Transverse colon (tissue), 4 donors: ENCODE data around the gene CHORDC1. TPM values are rescaled to one million over a fixed set of nuclear protein-coding genes. Genes with fewer than 3 reads are reported as not detected.

ENCODE experiments used
- DNase-seq: peaks from one replicate; pipeline ENCODE4 v3.0.0-alpha.2; 2019
- H3K27ac ChIP-seq, 4 donors: fragments of 200-600 bp; sonication (generic); 2 replicates each; pipeline ENCODE4 v1.5.1; 2016 to 2018; ENCODE audit warnings: inconsistent platforms in 4 of 4
- H3K27me3 ChIP-seq: fragments of 200-600 bp; sonication (generic); 2 replicates; pipeline ENCODE4 v1.5.1; 2017; ENCODE audit warnings: inconsistent platforms
- H3K36me3 ChIP-seq, 4 donors: fragments of 200-600 bp; sonication (generic); 2 replicates each; pipeline ENCODE4 v1.5.1; 2017 to 2019; ENCODE audit warnings: inconsistent platforms in 4 of 4
- H3K4me1 ChIP-seq, 4 donors: fragments of 200-600 bp; sonication (generic); 2 replicates each; pipeline ENCODE4 v1.5.1; 2017 to 2020; ENCODE audit warnings: inconsistent platforms in 4 of 4
- H3K4me3 ChIP-seq, 4 donors: fragments of 200-600 bp; sonication (generic); 1 replicate in 1 of 4; 2 replicates in 3 of 4; pipeline versions ENCODE4 v1.5.1 to v1.6.1; 2017 to 2019; ENCODE audit warnings: inconsistent platforms in 4 of 4
- H3K9me3 ChIP-seq, 2 donors: fragments of 200-600 bp; sonication (generic); 2 replicates each; pipeline ENCODE4 v1.5.1; 2017 to 2019; ENCODE audit warnings: inconsistent platforms in 2 of 2
- EP300 ChIP-seq: sonication (generic); formaldehyde crosslinking; IDR thresholded peaks from one replicate; pipeline ENCODE4 v1.6.1; 2017; ENCODE audit warnings: antibody characterized with exemption, low read depth
- POLR2A ChIP-seq: fragments of 450-650 bp; IDR thresholded peaks from one replicate; pipeline ENCODE4 v1.6.1; 2016; ENCODE audit warnings: antibody characterized with exemption, mild to moderate bottlenecking, moderate library complexity
- POLR2AphosphoS5 ChIP-seq, 3 donors: sonication (generic); formaldehyde crosslinking; IDR thresholded peaks; one replicate each; pipeline ENCODE4 v1.6.1; 2016; ENCODE audit warnings: antibody characterized with exemption in 3 of 3
- WGBS, 2 donors: methylation state at CpG; one replicate each; pipeline ENCODE4 v1.1.5; 2018; ENCODE audit warnings: low coverage in 1 of 2; 5-methylcytosine and 5-hydroxymethylcytosine counted together
- in situ Hi-C, 4 donors: fragments of 200-750 bp; cut with MboI; loops; one replicate each; pipeline versions ENCODE4 v1.15.0 to v1.15.1; 2017; ENCODE audit warnings: low sequenced_read_pairs in 3 of 4, low pct_ligation_motif_present in 1 of 4, low pct_unique_long_range_greater_than_20kb in 1 of 4
- intact Hi-C: fragments of 100-400 bp; cut with DNase I; formaldehyde crosslinking; loops from one replicate; pipeline ENCODE4 v1.15.1; 2023; ENCODE audit warnings: low total_unique reads
- total RNA-seq, 4 donors: library from RNA; depleted of rRNA; stranded (reverse); fragments of >200 nt; gene quantifications; one replicate each; pipeline ENCODE4 v1.1.0, GENCODE V29; 2016
- TF ChIP-seq, protein P1 (sequence below), 5 experiments: fragments of 200-600 bp in 3 of 5; fragments of 450-650 bp in 2 of 5; sonication (generic) in 3 of 5; IDR thresholded peaks; 1 replicate in 2 of 5; 2 replicates in 3 of 5; pipeline ENCODE4 v1.5.1; 2016 to 2017; ENCODE audit warnings: antibody characterized with exemption in 5 of 5, inconsistent platforms in 3 of 5, mild to moderate bottlenecking in 2 of 5, moderate library complexity in 1 of 5

CHORDC1 gene
- total RNA-seq, 4 donors from 2014 or later = 25.9 to 50.5 (median 32.0) TPM

DNA sequence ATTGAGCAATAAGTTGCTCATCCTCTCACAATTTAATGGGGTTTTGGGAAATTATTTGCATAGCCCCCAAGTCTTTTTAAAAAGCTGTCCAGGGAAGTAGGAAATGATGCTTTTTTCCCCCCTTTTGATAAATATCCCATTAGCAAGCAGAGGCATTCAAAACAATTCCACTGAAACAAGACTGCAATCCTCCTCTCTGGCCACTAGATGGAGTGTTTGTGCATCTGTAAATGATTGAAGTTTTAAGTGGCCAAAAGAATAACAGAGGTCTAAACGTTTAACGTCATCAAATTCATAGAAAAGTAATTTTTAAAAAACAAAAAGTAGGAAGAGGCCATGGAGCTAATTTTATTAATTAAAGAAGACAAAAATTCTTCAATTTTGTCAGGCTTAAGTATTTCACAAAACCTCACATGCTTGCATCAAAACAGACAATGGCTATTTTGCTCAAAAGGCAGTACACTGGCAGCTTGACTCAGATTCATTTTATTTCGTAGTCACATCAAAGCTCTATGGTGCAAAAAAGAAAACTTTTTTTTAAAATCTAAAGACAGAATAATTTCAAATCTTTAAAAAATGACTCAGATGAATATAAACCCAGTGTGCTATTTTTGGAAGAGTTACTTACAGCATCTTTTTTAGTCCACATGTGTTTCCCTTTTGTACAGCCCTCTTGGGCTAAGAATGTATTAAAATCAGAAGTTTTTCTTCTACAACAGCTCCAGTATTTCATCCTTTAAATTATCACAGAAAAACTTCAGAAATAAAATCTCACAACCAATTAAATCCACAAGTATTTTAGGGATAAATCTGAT lies 17.8 kb downstream of the CHORDC1 start:
- TF ChIP-seq, protein P1, sequence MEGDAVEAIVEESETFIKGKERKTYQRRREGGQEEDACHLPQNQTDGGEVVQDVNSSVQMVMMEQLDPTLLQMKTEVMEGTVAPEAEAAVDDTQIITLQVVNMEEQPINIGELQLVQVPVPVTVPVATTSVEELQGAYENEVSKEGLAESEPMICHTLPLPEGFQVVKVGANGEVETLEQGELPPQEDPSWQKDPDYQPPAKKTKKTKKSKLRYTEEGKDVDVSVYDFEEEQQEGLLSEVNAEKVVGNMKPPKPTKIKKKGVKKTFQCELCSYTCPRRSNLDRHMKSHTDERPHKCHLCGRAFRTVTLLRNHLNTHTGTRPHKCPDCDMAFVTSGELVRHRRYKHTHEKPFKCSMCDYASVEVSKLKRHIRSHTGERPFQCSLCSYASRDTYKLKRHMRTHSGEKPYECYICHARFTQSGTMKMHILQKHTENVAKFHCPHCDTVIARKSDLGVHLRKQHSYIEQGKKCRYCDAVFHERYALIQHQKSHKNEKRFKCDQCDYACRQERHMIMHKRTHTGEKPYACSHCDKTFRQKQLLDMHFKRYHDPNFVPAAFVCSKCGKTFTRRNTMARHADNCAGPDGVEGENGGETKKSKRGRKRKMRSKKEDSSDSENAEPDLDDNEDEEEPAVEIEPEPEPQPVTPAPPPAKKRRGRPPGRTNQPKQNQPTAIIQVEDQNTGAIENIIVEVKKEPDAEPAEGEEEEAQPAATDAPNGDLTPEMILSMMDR (IDR thresholded peaks at IDR 0.05) = peak; percentile 72 to 93 (median 85)
- no peak for TF ChIP-seq POLR2A
- no peak for TF ChIP-seq EP300
- H3K27ac ChIP-seq = no peak overlapping the region
- H3K27me3 ChIP-seq = no peaks in the 10 kb centered on the region
- 13 to 19% methylated on average over 3 of the region's 3 CpGs for WGBS, 2 donors
- H3K9me3 ChIP-seq = no peaks in the 10 kb centered on the region
- H3K4me1 ChIP-seq = peaks cover 0 to 4% (median 0%) of the 10 kb centered on the region in 4 donors
- no peak overlapping the region for H3K4me3 ChIP-seq
- H3K36me3 ChIP-seq = peaks cover 0 to 42% (median 19%) of the 10 kb centered on the region in 4 donors
- no peak for DNase-seq
- intact Hi-C loops = no loop called here
- in situ Hi-C loops = no loop called here

DNA sequence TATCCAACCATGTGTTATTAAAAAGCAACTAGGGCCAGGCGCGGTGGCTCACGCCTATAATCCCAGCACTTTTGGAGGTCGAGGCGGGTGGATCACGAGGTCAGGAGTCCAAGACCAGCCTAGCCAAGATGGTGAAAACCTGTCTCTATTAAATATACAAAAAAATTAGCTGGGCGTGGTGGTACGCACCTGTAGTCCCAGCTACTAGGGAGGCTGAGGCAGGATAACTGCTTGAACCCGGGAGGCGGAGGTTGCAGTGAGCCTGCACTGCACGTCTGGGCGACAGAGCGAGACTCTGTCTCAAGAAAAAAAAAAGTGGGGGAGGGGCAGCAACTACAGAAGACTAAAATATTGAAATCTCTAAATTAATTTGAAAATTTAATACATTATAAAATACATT lies 18.4 kb downstream of the CHORDC1 start:
- in situ Hi-C loops = no loop called here
- Histone ChIP-seq H3K4me3 (no peak overlapping the region), H3K27ac (no peak overlapping the region), H3K27me3 (no peaks in the 10 kb centered on the region), H3K4me1 (peaks cover 0 to 4% (median 0%) of the 10 kb centered on the region in 4 donors), H3K9me3 (no peaks in the 10 kb centered on the region), H3K36me3 (peaks cover 0 to 36% (median 17%) of the 10 kb centered on the region in 4 donors)
- WGBS, 2 donors = 90 to 91% methylated on average over 13 of the region's 13 CpGs
- DNase-seq = no peak
- intact Hi-C loops = no loop called here
- TF ChIP-seq, protein P1 (IDR thresholded peaks at IDR 0.05) = no peak
- TF ChIP-seq POLR2A (no peak), POLR2AphosphoS5 (IDR thresholded peaks at IDR 0.05) (no peak), EP300 (no peak)

DNA sequence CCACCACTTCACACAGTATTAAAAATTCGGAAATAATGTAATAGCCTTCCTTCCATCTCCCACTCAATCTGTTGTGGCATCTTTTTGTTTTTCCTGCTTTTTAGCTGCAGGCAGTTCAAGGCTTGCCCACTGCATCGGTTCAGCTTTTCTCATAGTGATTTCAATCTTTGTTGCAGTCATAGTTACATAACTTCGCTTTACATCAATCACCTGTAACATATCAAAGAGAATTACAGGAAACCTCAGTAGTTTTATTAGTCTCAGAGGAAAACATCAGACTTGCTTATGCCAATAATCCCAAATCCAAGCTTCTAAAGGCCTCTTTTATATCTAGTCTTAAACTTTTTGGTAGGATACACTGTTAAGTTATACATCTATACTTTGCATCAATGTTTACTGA lies 20.5 kb downstream of the CHORDC1 start:
- Histone ChIP-seq H3K4me1 (peaks cover 0 to 4% (median 0%) of the 10 kb centered on the region in 4 donors), H3K27ac (no peak overlapping the region), H3K9me3 (no peaks in the 10 kb centered on the region), H3K4me3 (no peak overlapping the region), H3K27me3 (no peaks in the 10 kb centered on the region), H3K36me3 (peaks cover 0 to 33% (median 15%) of the 10 kb centered on the region in 4 donors)
- in situ Hi-C loops = no loop called here
- intact Hi-C loops = no loop called here
- DNase-seq = no peak
- WGBS, 2 donors = 76 to 87% methylated on average over 3 of the region's 3 CpGs
- TF ChIP-seq, protein P1 (IDR thresholded peaks at IDR 0.05) = no peak
- TF ChIP-seq POLR2AphosphoS5 (IDR thresholded peaks at IDR 0.05) (no peak), POLR2A (no peak), EP300 (no peak)

DNA sequence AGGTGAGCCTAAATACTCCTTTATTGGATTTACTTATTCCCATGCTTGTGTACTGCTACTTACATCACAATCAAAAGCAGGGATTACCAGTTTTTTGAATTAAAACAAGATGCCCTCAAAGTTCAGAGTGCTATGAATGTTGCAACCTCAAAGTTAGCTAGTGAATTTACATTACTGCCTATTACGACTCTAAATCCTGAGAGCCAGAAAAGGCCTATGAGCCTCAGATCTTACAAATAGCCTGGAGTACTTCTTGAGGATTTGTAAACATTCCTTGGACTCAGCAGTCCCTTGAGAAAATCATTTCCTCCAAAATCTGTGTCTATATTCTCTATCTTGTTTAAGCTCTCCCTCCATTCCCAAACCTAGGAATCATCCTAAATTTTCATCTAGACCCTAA lies 25.5 kb downstream of the CHORDC1 start:
- TF ChIP-seq POLR2AphosphoS5 (IDR thresholded peaks at IDR 0.05) (no peak), POLR2A (no peak), EP300 (no peak)
- TF ChIP-seq, protein P1 (IDR thresholded peaks at IDR 0.05) = no peak
- Histone ChIP-seq H3K27ac (no peak overlapping the region), H3K27me3 (no peaks in the 10 kb centered on the region), H3K4me3 (no peak overlapping the region), H3K36me3 (peaks cover 0 to 9% (median under 1%) of the 10 kb centered on the region in 4 donors), H3K4me1 (no peaks in the 10 kb centered on the region), H3K9me3 (no peaks in the 10 kb centered on the region)
- DNase-seq = no peak
- intact Hi-C loops (no loop called here), in situ Hi-C loops (no loop called here)
- WGBS, 2 donors = 20 to 79% methylated on average over 1 of the region's 1 CpG
